ENCODE results near the gene CDC25B. TPM values are rescaled to one million over a fixed set of nuclear protein-coding genes. Genes with fewer than 3 reads are reported as not detected.
A peak's percentile ranks its signal among the peaks of the same experiment; 100 is the strongest.

Gene CDC25B
- total and polyA plus RNA-seq, 2 of the 13 experiments (the other 11 are each of a cell fraction or from before 2014, with no cell fraction given), result 14.5 to 19.4 TPM

- TF ChIP-seq, protein P1, sequence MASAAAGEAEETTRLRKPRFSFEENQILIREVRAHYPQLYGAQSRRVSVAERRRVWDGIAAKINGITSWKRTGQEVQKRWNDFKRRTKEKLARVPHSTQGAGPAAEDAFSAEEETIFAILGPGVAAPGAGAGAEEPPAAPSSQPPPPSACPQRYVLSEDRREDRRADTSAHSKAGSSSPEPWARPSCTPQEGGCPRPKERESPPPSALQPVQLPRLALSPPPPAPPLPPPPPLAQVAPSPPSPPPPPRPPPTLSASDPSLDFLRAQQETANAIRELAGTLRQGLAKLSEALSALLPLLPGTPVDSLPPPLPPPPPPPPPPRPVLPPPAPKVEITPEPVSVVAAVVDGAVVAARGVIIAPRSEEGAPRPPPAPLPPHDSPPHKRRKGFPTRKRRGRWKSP (CRISPR knock-in tag; IDR thresholded peaks at IDR 0.05), result peak; percentile 77; the same call in 1 of the 2 replicates
- TF ChIP-seq ZNF326 (CRISPR knock-in tag; IDR thresholded peaks at IDR 0.05; ENCODE audit: borderline replicate concordance), result no peak
- TF ChIP-seq MEIS1 (CRISPR knock-in tag; IDR thresholded peaks at IDR 0.05; ENCODE audit: borderline replicate concordance), result peak; percentile 96
- no peak for TF ChIP-seq PBX2 (CRISPR knock-in tag; IDR thresholded peaks at IDR 0.05)
- no peak for TF ChIP-seq JDP2 (CRISPR knock-in tag; IDR thresholded peaks at IDR 0.05; ENCODE audit: borderline replicate concordance)
- peak; percentile 78; the same call in 1 of the 2 replicates for TF ChIP-seq ZSCAN29 (CRISPR knock-in tag; conservative IDR thresholded peaks at IDR 0.05)
- TF ChIP-seq ZNF746 (CRISPR knock-in tag; IDR thresholded peaks at IDR 0.05), result peak; percentile 44; the same call in 1 of the 2 replicates
- TF ChIP-seq RARG (CRISPR knock-in tag; IDR thresholded peaks at IDR 0.05; ENCODE audit: low read depth), result no peak
- peak in 1 of 2 experiments; percentile 54; a peak in 1 of 4 replicates for TF ChIP-seq KLF16 (CRISPR knock-in tag; IDR thresholded peaks at IDR 0.05)
- TF ChIP-seq, protein P2, sequence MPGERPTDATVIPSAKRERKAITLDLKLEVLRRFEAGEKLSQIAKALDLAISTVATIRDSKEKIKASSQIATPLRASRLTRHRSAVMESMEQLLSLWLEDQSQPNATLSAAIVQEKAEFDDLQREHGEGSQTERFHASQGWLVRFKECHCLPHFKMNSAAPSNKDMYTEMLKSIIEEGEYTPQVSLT (CRISPR knock-in tag; IDR thresholded peaks at IDR 0.05; ENCODE audit: borderline replicate concordance, low read depth), result no peak
- TF ChIP-seq RBM39 (IDR thresholded peaks at IDR 0.05; ENCODE audit: low read depth, low read length, poor library complexity, severe bottlenecking), result peak; percentile 98
- TF ChIP-seq ZNF841 (CRISPR knock-in tag; IDR thresholded peaks at IDR 0.05; ENCODE audit: borderline replicate concordance), result no peak
- TF ChIP-seq THRA (CRISPR knock-in tag; IDR thresholded peaks at IDR 0.05; ENCODE audit: borderline replicate concordance), result no peak
- TF ChIP-seq SMAD3 (CRISPR knock-in tag; IDR thresholded peaks at IDR 0.05), result no peak
- TF ChIP-seq E2F2 (CRISPR knock-in tag; IDR thresholded peaks at IDR 0.05; ENCODE audit: borderline replicate concordance), result no peak
- TF ChIP-seq MAX (IDR thresholded peaks at IDR 0.05), result peak; percentile 73
- TF ChIP-seq ZNF557 (CRISPR knock-in tag; IDR thresholded peaks at IDR 0.05), result no peak
- TF ChIP-seq, protein P3, sequence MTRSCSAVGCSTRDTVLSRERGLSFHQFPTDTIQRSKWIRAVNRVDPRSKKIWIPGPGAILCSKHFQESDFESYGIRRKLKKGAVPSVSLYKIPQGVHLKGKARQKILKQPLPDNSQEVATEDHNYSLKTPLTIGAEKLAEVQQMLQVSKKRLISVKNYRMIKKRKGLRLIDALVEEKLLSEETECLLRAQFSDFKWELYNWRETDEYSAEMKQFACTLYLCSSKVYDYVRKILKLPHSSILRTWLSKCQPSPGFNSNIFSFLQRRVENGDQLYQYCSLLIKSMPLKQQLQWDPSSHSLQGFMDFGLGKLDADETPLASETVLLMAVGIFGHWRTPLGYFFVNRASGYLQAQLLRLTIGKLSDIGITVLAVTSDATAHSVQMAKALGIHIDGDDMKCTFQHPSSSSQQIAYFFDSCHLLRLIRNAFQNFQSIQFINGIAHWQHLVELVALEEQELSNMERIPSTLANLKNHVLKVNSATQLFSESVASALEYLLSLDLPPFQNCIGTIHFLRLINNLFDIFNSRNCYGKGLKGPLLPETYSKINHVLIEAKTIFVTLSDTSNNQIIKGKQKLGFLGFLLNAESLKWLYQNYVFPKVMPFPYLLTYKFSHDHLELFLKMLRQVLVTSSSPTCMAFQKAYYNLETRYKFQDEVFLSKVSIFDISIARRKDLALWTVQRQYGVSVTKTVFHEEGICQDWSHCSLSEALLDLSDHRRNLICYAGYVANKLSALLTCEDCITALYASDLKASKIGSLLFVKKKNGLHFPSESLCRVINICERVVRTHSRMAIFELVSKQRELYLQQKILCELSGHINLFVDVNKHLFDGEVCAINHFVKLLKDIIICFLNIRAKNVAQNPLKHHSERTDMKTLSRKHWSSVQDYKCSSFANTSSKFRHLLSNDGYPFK (CRISPR knock-in tag; IDR thresholded peaks at IDR 0.05; ENCODE audit: borderline replicate concordance), result peak; percentile 80
Observed at GRCh38 chr20:3795511-3796468, at the start of gene CDC25B (continued).

Data from HepG2 (cell line).